H1 (cell line): Measurements from ENCODE around the gene NOS3. TPM values are rescaled to one million over a fixed set of nuclear protein-coding genes. Genes with fewer than 3 reads are reported as not detected.

Experiments used
- CTCF ChIA-PET: fragments of 300-600 bp; sonication (Branson Sonifier 250); formaldehyde crosslinking; loops from one replicate; lab custom pipeline; 2021; ENCODE audit not compliant: partially characterized antibody; lab: Charles Lee
- POLR2A ChIA-PET: fragments of 300-600 bp; sonication (Branson Sonifier 250); formaldehyde crosslinking; loops from one replicate; lab custom pipeline; 2021; ENCODE audit warnings: inconsistent platforms; ENCODE audit not compliant: partially characterized antibody; lab: Charles Lee
- DNase-seq, 2 experiments: peaks; one replicate each; pipeline versions ENCODE4 v3.0.0 to v3.0.0-alpha.2; 2010 to 2022; ENCODE audit warnings: low spot score in 2 of 2, low read depth in 1 of 2, mixed read lengths in 1 of 2
- FAIRE-seq: peaks from 2 replicates; lab custom pipeline; 2011; peaks lifted over from hg19 to GRCh38; lab: Jason Lieb, UNC
- H2AFZ ChIP-seq: 2 replicates; pipeline ENCODE4 v1.8.1; 2012; ENCODE audit warnings: low read length, inconsistent platforms
- H2AK5ac ChIP-seq: 2 replicates; pipeline ENCODE4 v1.6.1; 2013; ENCODE audit warnings: low read depth, low read length
- H2BK120ac ChIP-seq: replicated peaks from 2 replicates; pipeline ENCODE3; 2013; ENCODE audit warnings: low read depth, low read length, inconsistent platforms
- H2BK12ac ChIP-seq: 2 replicates; pipeline ENCODE4 v1.6.1; 2013; ENCODE audit warnings: low read depth, low read length
- H2BK15ac ChIP-seq: 2 replicates; pipeline ENCODE4 v1.6.1; 2013; ENCODE audit warnings: low read length
- H2BK20ac ChIP-seq: 2 replicates; pipeline ENCODE4 v1.6.1; 2013; ENCODE audit warnings: low read length
- H2BK5ac ChIP-seq: 2 replicates; pipeline ENCODE4 v1.6.1; 2013; ENCODE audit warnings: low read depth, low read length
- H3K14ac ChIP-seq: 2 replicates; pipeline ENCODE4 v1.6.1; 2013; ENCODE audit warnings: inconsistent platforms; ENCODE audit not compliant: insufficient read length
- H3K18ac ChIP-seq: 2 replicates; pipeline ENCODE4 v1.6.1; 2013; ENCODE audit warnings: low read length; ENCODE audit errors: extremely low read depth
- H3K23ac ChIP-seq: 2 replicates; pipeline ENCODE4 v1.6.1; 2013; ENCODE audit warnings: inconsistent platforms; ENCODE audit not compliant: insufficient read length
- H3K23me2 ChIP-seq: 2 replicates; pipeline ENCODE4 v1.6.1; 2013; ENCODE audit warnings: low read depth, low read length
- H3K27ac ChIP-seq: 2 replicates; pipeline ENCODE4 v1.6.1; 2011; ENCODE audit warnings: low read depth, low read length, inconsistent platforms
- H3K27me3 ChIP-seq, 4 experiments: replicated peaks in 1 of 4; 1 replicate in 1 of 4; 2 replicates in 3 of 4; pipeline versions ENCODE4 v1.6.1 to v1.8.1; 2011 to 2013; ENCODE audit warnings: low read length in 3 of 4, mild to moderate bottlenecking in 3 of 4, inconsistent platforms in 2 of 4, mixed read lengths in 2 of 4, moderate library complexity in 1 of 4; ENCODE audit not compliant: control insufficient read depth in 3 of 4, insufficient read depth in 3 of 4; ENCODE audit errors: extremely low read depth in 1 of 4
- H3K36me3 ChIP-seq, 4 experiments: 2 replicates each; pipeline versions ENCODE4 v1.6.1 to v1.8.1; 2011 to 2013; ENCODE audit warnings: mild to moderate bottlenecking in 4 of 4, low read length in 3 of 4, moderate library complexity in 2 of 4, control low read depth in 1 of 4, inconsistent platforms in 1 of 4; ENCODE audit not compliant: insufficient read depth in 4 of 4, control insufficient read depth in 2 of 4
- H3K4ac ChIP-seq: replicated peaks from 2 replicates; pipeline ENCODE3; 2013; ENCODE audit warnings: low read length, low read depth, mixed read lengths, inconsistent platforms; ENCODE audit not compliant: insufficient read length
- H3K4me1 ChIP-seq, 4 experiments: replicated peaks in 1 of 4; 1 replicate in 1 of 4; 2 replicates in 3 of 4; pipeline versions ENCODE4 v1.6.1 to v1.8.1; 2011 to 2013; ENCODE audit warnings: low read length in 3 of 4, inconsistent platforms in 2 of 4, mixed read lengths in 1 of 4; ENCODE audit not compliant: insufficient read depth in 4 of 4, control insufficient read depth in 3 of 4
- H3K4me2 ChIP-seq, 2 experiments: 2 replicates each; pipeline versions ENCODE4 v1.6.1 to v1.8.1; 2011 to 2013; ENCODE audit warnings: low read depth in 2 of 2, low read length in 2 of 2, control low read depth in 1 of 2, inconsistent platforms in 1 of 2, mild to moderate bottlenecking in 1 of 2; ENCODE audit not compliant: insufficient read depth in 1 of 2
- H3K4me3 ChIP-seq, 4 experiments: fragments of 200-600, 300-600 bp in 1 of 4; sonication (generic), shearing (Covaris generic), sonication (Bioruptor Twin) in 1 of 4; 2 replicates each; pipeline versions ENCODE4 v1.5.1 to v1.8.1; 2011 to 2016; ENCODE audit warnings: low read length in 4 of 4, low read depth in 3 of 4, control low read depth in 2 of 4, inconsistent platforms in 2 of 4, mild to moderate bottlenecking in 2 of 4, mixed read lengths in 1 of 4, moderate library complexity in 1 of 4; ENCODE audit not compliant: insufficient read depth in 2 of 4; ENCODE audit errors: extremely low read depth in 1 of 4
- H3K56ac ChIP-seq: replicated peaks from 2 replicates; pipeline ENCODE3; 2013; ENCODE audit warnings: low read depth, mild to moderate bottlenecking, mixed read lengths, low read length, inconsistent platforms; ENCODE audit not compliant: insufficient read length
- H3K79me1 ChIP-seq: 2 replicates; pipeline ENCODE4 v1.6.1; 2013; ENCODE audit warnings: low read depth, low read length, control low read depth
- H3K79me2 ChIP-seq, 2 experiments: 2 replicates each; pipeline versions ENCODE4 v1.6.1 to v1.8.1; 2012 to 2013; ENCODE audit warnings: low read length in 2 of 2, mild to moderate bottlenecking in 2 of 2, inconsistent platforms in 1 of 2; ENCODE audit not compliant: insufficient read depth in 2 of 2, control insufficient read depth in 1 of 2
- H3K9ac ChIP-seq, 4 experiments: replicated peaks in 1 of 4; 1 replicate in 1 of 4; 2 replicates in 3 of 4; pipeline versions ENCODE4 v1.6.1 to v1.8.1; 2011 to 2013; ENCODE audit warnings: low read depth in 3 of 4, low read length in 3 of 4, control low read depth in 2 of 4, mild to moderate bottlenecking in 2 of 4, moderate library complexity in 2 of 4, inconsistent platforms in 1 of 4; ENCODE audit errors: extremely low read depth in 1 of 4
- H3K9me3 ChIP-seq, 2 experiments: 2 replicates each; pipeline versions ENCODE4 v1.6.1 to v1.8.1; 2012 to 2013; ENCODE audit warnings: mild to moderate bottlenecking in 2 of 2, moderate library complexity in 2 of 2, control low read depth in 1 of 2, inconsistent platforms in 1 of 2, low read depth in 1 of 2, low read length in 1 of 2, mixed read lengths in 1 of 2; ENCODE audit not compliant: insufficient read depth in 2 of 2
- H4K20me1 ChIP-seq, 2 experiments: replicated peaks in 1 of 2; 2 replicates each; pipeline versions ENCODE3 to v1.8.1; 2011 to 2013; ENCODE audit warnings: inconsistent platforms in 2 of 2, low read length in 2 of 2, mild to moderate bottlenecking in 1 of 2; ENCODE audit not compliant: insufficient read depth in 2 of 2, control insufficient read depth in 1 of 2
- H4K5ac ChIP-seq: 2 replicates; pipeline ENCODE4 v1.6.1; 2013; ENCODE audit warnings: low read length, low read depth, mixed read lengths, inconsistent platforms; ENCODE audit not compliant: insufficient read length
- H4K8ac ChIP-seq: 2 replicates; pipeline ENCODE4 v1.8.0; 2013; ENCODE audit warnings: mild to moderate bottlenecking, moderate library complexity, low read length, inconsistent platforms; ENCODE audit not compliant: insufficient read depth; ENCODE audit errors: extremely low read depth
- H4K91ac ChIP-seq: replicated peaks from 2 replicates; pipeline ENCODE3; 2013; ENCODE audit warnings: low read length, mixed read lengths, inconsistent platforms; ENCODE audit not compliant: insufficient read length
- ASH2L ChIP-seq: fragments of 200-600, 300-600 bp; sonication (generic); IDR thresholded peaks from one replicate; pipeline ENCODE4 v1.7.1; 2017; ENCODE audit warnings: low read length
- CREB1 ChIP-seq: IDR thresholded peaks from 2 replicates; pipeline ENCODE4 v1.6.1; 2012; ENCODE audit warnings: inconsistent platforms
- KDM4A ChIP-seq: IDR thresholded peaks from one replicate; pipeline ENCODE4 v1.7.1; 2012; ENCODE audit warnings: low read depth, mild to moderate bottlenecking, moderate library complexity, low read length, inconsistent platforms; ENCODE audit not compliant: severe bottlenecking
- SIN3A ChIP-seq, 2 experiments: IDR thresholded peaks in 1 of 2; conservative IDR thresholded peaks in 1 of 2; 2 replicates each; pipeline ENCODE4 v1.6.1; 2011 to 2012; ENCODE audit warnings: low read length in 2 of 2, improper control_type of control experiment in 1 of 2, low read depth in 1 of 2, mild to moderate bottlenecking in 1 of 2
- SRF ChIP-seq: IDR thresholded peaks from 2 replicates; pipeline ENCODE4 v1.6.1; 2011; ENCODE audit warnings: mild to moderate bottlenecking, low read depth, low read length, moderate library complexity
- TAF7 ChIP-seq: optimal IDR thresholded peaks from 2 replicates; pipeline ENCODE3; 2011; ENCODE audit warnings: low read depth, mild to moderate bottlenecking, inconsistent platforms, low read length, moderate library complexity, borderline replicate concordance
- WGBS, 2 experiments: shearing (Covaris generic) in 1 of 2; methylation state at CpG; one replicate each; pipeline versions ENCODE4 v1.1.6 to v1.1.7; 2013 to 2015; ENCODE audit warnings: low lambda C conversion rate in 2 of 2, mixed read lengths in 2 of 2, inconsistent platforms in 1 of 2, low coverage in 1 of 2, missing lambda C conversion rate in 1 of 2; ENCODE audit not compliant: insufficient replicate concordance in 2 of 2, insufficient coverage in 1 of 2, insufficient read length in 1 of 2; ENCODE audit errors: extremely low coverage in 1 of 2, missing lambda C conversion rate in 1 of 2; 5-methylcytosine and 5-hydroxymethylcytosine counted together
- polyA plus RNA-seq, 7 experiments: library from polyadenylated mRNA; depleted of rRNA in 3 of 7; stranded (reverse) in 5 of 7; unstranded in 2 of 7; fragments of >200 nt in 5 of 7; fragments of 200-250 nt in 2 of 7; gene quantifications; 1 replicate in 5 of 7; 2 replicates in 1 of 7; 4 replicates in 1 of 7; pipeline versions ENCODE4 v1.2.1 to v1.2.3, GENCODE V29; 2011 to 2013; ENCODE audit warnings: missing spikeins in 2 of 7, mixed read lengths in 2 of 7
- total RNA-seq: library from RNA; stranded (reverse); fragmentation: NEBNext Ultra II Directional; extraction: Animal tissue kit (Norgen Biotek cat#: 25700); gene quantifications from 2 replicates; pipeline ENCODE4 v1.2.1, GENCODE V29; 2021
- TF ChIP-seq, protein P1 (sequence below): IDR thresholded peaks from 2 replicates; pipeline ENCODE4 v1.6.1; 2012; ENCODE audit warnings: inconsistent platforms
- TF ChIP-seq, protein P2 (sequence below), 3 experiments: IDR thresholded peaks; 1 replicate in 2 of 3; 2 replicates in 1 of 3; pipeline versions ENCODE4 v1.5.1 to v1.6.1; 2011; ENCODE audit warnings: low read length in 3 of 3, mild to moderate bottlenecking in 3 of 3, inconsistent platforms in 2 of 3, low read depth in 1 of 3, moderate library complexity in 1 of 3; ENCODE audit not compliant: insufficient read depth in 1 of 3; ENCODE audit errors: control extremely low read depth in 1 of 3

NOS3 gene
- total and polyA plus RNA-seq, 2 of the 8 experiments (the other 6 are each of a cell fraction or from before 2014, with no cell fraction given) = 4.4 to 16.2 TPM

DNA sequence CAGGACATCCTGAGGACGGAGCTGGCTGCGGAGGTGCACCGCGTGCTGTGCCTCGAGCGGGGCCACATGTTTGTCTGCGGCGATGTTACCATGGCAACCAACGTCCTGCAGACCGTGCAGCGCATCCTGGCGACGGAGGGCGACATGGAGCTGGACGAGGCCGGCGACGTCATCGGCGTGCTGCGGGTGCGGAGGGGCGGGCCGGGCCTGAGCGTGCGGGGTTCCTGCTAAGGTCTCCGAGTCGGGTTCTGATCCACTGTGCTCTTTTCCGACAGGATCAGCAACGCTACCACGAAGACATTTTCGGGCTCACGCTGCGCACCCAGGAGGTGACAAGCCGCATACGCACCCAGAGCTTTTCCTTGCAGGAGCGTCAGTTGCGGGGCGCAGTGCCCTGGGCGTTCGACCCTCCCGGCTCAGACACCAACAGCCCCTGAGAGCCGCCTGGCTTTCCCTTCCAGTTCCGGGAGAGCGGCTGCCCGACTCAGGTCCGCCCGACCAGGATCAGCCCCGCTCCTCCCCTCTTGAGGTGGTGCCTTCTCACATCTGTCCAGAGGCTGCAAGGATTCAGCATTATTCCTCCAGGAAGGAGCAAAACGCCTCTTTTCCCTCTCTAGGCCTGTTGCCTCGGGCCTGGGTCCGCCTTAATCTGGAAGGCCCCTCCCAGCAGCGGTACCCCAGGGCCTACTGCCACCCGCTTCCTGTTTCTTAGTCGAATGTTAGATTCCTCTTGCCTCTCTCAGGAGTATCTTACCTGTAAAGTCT, 23.1 kb downstream of the NOS3 start:
- Histone ChIP-seq H3K56ac (no peak overlapping the region), H2AFZ (no peak overlapping the region), H2AK5ac (no peak overlapping the region), H3K27me3 (peaks cover 4 to 25% (median 20%) of the 10 kb centered on the region in 4 experiments), H3K79me2 (no peaks in the 10 kb centered on the region), H3K9me3 (no peaks in the 10 kb centered on the region), H3K4me2 (peak overlapping the region; percentile 56 to 68), H3K27ac (no peak overlapping the region), H3K23ac (no peak overlapping the region), H3K18ac (no peak overlapping the region; the same call in 1 of the 2 replicates), H4K8ac (peak overlapping the region; percentile 92; the same call in 1 of the 2 replicates), H2BK12ac (0 out of 2 replicates have a peak overlapping the region, but pooled peaks have one; percentile 39), H4K91ac (no peak overlapping the region), H2BK5ac (no peak overlapping the region), H3K23me2 (peaks cover 6% of the 10 kb centered on the region; the same call in 1 of the 2 replicates), H3K4me3 (peak overlapping the region; percentile 30 to 53 (median 48)), H2BK120ac (no peak overlapping the region), H2BK20ac (no peak overlapping the region), H3K4ac (no peak overlapping the region), H3K4me1 (peaks cover 0 to 41% (median 29%) of the 10 kb centered on the region in 4 experiments; a peak in 6 of 7 replicates), H3K14ac (no peak overlapping the region), H3K9ac (peak overlapping the region in 3 of 4 experiments; percentile 12 to 45 (median 42); a peak in 5 of 7 replicates), H4K20me1 (no peaks in the 10 kb centered on the region), H3K36me3 (no peaks in the 10 kb centered on the region), H2BK15ac (no peak overlapping the region), H3K79me1 (no peaks in the 10 kb centered on the region; the same call in 1 of the 2 replicates), H4K5ac (no peak overlapping the region)
- no peak for FAIRE-seq
- CTCF ChIA-PET = interaction anchor here (0.6 to 11.5 kb wide), 12 partner anchors 13 to 708 kb away, joined by 3 to 142 read pairs (median 3); partner anchors contain the start of genes ABCB8 and NOS3
- peak; percentile 70 to 90 for DNase-seq
- 53% methylated on average over 48 of the region's 55 CpGs; no CpG with 5 or more reads in 1 of the 2 experiments for WGBS, 2 experiments
- POLR2A ChIA-PET = interaction anchor here (0.7 to 2.5 kb wide), 8 partner anchors 14 to 97 kb away, joined by 3 to 7 read pairs (median 3); partner anchors contain the start of gene ABCB8
- TF ChIP-seq ASH2L (no peak), SRF (0 out of 2 replicates have a peak, but pooled peaks have one; percentile 26), TAF7 (no peak), CREB1 (peak; percentile 95), SIN3A (conservative IDR thresholded peaks at IDR 0.05 in 1 of 2, IDR thresholded peaks at IDR 0.05 in 1 of 2; ENCODE audit: low read depth in 1 of 2, low read length in 2 of 2) (peak; percentile 41 to 69; a peak in 1 of 4 replicates), KDM4A (peak; percentile 27)
- TF ChIP-seq, protein P1, sequence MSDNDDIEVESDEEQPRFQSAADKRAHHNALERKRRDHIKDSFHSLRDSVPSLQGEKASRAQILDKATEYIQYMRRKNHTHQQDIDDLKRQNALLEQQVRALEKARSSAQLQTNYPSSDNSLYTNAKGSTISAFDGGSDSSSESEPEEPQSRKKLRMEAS = peak; percentile 99
- TF ChIP-seq, protein P2, sequence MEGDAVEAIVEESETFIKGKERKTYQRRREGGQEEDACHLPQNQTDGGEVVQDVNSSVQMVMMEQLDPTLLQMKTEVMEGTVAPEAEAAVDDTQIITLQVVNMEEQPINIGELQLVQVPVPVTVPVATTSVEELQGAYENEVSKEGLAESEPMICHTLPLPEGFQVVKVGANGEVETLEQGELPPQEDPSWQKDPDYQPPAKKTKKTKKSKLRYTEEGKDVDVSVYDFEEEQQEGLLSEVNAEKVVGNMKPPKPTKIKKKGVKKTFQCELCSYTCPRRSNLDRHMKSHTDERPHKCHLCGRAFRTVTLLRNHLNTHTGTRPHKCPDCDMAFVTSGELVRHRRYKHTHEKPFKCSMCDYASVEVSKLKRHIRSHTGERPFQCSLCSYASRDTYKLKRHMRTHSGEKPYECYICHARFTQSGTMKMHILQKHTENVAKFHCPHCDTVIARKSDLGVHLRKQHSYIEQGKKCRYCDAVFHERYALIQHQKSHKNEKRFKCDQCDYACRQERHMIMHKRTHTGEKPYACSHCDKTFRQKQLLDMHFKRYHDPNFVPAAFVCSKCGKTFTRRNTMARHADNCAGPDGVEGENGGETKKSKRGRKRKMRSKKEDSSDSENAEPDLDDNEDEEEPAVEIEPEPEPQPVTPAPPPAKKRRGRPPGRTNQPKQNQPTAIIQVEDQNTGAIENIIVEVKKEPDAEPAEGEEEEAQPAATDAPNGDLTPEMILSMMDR (IDR thresholded peaks at IDR 0.05; ENCODE audit: control extremely low read depth in 1 of 3, insufficient read depth in 1 of 3, low read depth in 1 of 3, low read length in 3 of 3) = peak in 1 of 3 experiments; percentile 25; a peak in 1 of 4 replicates
